Measurements from ENCODE around the gene ITM2B.
A peak's percentile ranks its signal among the peaks of the same experiment; 100 is the strongest.

ITM2B gene

GRCh38 chr13:48233046-48233888 is at the start of gene ITM2B (continued):
- TF ChIP-seq ZNF362 (tag by site-specific recombination; IDR thresholded peaks at IDR 0.05) (no peak), ZNF610 (tag by site-specific recombination; IDR thresholded peaks at IDR 0.05; ENCODE audit: borderline replicate concordance) (no peak), KLF17 (tag by site-specific recombination; IDR thresholded peaks at IDR 0.05) (peak; percentile 16; the same call in 1 of the 2 replicates), ZNF677 (tag by site-specific recombination; IDR thresholded peaks at IDR 0.05) (peak; percentile 8; the same call in 1 of the 2 replicates), OSR2 (tag by site-specific recombination; IDR thresholded peaks at IDR 0.05) (peak; percentile 77), SP3 (tag by site-specific recombination; IDR thresholded peaks at IDR 0.05) (no peak), PRDM1 (tag by site-specific recombination; IDR thresholded peaks at IDR 0.05) (no peak), ZNF335 (tag by site-specific recombination; conservative IDR thresholded peaks at IDR 0.05) (peak; percentile 90), ZNF132 (tag by site-specific recombination; IDR thresholded peaks at IDR 0.05; ENCODE audit: borderline replicate concordance) (no peak), HOXC10 (CRISPR knock-in tag; IDR thresholded peaks at IDR 0.05) (no peak), ZNF175 (tag by site-specific recombination; IDR thresholded peaks at IDR 0.05) (no peak), ZBTB11 (tag by site-specific recombination; conservative IDR thresholded peaks at IDR 0.05; ENCODE audit: low read depth) (peak; percentile 74), ZNF548 (tag by site-specific recombination; IDR thresholded peaks at IDR 0.05) (no peak), ZNF544 (tag by site-specific recombination; IDR thresholded peaks at IDR 0.05) (no peak), ZBTB48 (tag by site-specific recombination; IDR thresholded peaks at IDR 0.05) (no peak), SP2 (tag by site-specific recombination; IDR thresholded peaks at IDR 0.05) (peak; percentile 62), ZNF561 (tag by site-specific recombination; IDR thresholded peaks at IDR 0.05; ENCODE audit: borderline replicate concordance) (peak; percentile 14; the same call in 1 of the 2 replicates), SALL2 (tag by site-specific recombination; IDR thresholded peaks at IDR 0.05; ENCODE audit: borderline replicate concordance) (no peak), ZNF600 (tag by site-specific recombination; IDR thresholded peaks at IDR 0.05) (peak; percentile 92), ZNF585B (tag by site-specific recombination; IDR thresholded peaks at IDR 0.05) (no peak), MYNN (tag by site-specific recombination; IDR thresholded peaks at IDR 0.05; ENCODE audit: borderline replicate concordance) (no peak), ZSCAN30 (tag by site-specific recombination; IDR thresholded peaks at IDR 0.05) (peak; percentile 57; the same call in 1 of the 2 replicates), ZNF555 (tag by site-specific recombination; conservative IDR thresholded peaks at IDR 0.05) (no peak), ZNF354C (tag by site-specific recombination; IDR thresholded peaks at IDR 0.05; ENCODE audit: borderline replicate concordance, low read depth) (no peak), KLF10 (tag by site-specific recombination; IDR thresholded peaks at IDR 0.05) (0 out of 2 replicates have a peak, but pooled peaks have one; percentile 56)
- TF ChIP-seq, protein P1, sequence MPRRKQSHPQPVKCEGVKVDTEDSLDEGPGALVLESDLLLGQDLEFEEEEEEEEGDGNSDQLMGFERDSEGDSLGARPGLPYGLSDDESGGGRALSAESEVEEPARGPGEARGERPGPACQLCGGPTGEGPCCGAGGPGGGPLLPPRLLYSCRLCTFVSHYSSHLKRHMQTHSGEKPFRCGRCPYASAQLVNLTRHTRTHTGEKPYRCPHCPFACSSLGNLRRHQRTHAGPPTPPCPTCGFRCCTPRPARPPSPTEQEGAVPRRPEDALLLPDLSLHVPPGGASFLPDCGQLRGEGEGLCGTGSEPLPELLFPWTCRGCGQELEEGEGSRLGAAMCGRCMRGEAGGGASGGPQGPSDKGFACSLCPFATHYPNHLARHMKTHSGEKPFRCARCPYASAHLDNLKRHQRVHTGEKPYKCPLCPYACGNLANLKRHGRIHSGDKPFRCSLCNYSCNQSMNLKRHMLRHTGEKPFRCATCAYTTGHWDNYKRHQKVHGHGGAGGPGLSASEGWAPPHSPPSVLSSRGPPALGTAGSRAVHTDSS (tag by site-specific recombination; IDR thresholded peaks at IDR 0.05): no peak
- TF ChIP-seq, protein P2, sequence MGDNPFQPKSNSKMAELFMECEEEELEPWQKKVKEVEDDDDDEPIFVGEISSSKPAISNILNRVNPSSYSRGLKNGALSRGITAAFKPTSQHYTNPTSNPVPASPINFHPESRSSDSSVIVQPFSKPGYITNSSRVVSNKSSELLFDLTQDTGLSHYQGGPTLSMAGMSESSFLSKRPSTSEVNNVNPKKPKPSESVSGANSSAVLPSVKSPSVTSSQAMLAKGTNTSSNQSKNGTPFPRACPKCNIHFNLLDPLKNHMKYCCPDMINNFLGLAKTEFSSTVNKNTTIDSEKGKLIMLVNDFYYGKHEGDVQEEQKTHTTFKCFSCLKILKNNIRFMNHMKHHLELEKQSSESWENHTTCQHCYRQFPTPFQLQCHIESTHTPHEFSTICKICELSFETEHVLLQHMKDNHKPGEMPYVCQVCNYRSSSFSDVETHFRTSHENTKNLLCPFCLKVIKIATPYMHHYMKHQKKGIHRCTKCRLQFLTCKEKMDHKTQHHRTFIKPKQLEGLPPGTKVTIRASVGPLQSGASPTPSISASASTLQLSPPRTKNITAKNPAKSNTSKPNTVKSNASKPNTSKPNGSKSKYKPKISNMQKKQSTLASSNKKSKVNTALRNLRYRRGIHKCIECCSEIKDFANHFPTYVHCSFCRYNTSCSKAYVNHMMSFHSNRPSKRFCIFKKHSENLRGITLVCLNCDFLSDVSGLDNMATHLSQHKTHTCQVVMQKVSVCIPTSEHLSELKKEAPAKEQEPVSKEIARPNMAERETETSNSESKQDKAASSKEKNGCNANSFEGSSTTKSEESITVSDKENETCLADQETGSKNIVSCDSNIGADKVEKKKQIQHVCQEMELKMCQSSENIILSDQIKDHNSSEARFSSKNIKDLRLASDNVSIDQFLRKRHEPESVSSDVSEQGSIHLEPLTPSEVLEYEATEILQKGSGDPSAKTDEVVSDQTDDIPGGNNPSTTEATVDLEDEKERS (tag by site-specific recombination; IDR thresholded peaks at IDR 0.05): no peak
- TF ChIP-seq, protein P3, sequence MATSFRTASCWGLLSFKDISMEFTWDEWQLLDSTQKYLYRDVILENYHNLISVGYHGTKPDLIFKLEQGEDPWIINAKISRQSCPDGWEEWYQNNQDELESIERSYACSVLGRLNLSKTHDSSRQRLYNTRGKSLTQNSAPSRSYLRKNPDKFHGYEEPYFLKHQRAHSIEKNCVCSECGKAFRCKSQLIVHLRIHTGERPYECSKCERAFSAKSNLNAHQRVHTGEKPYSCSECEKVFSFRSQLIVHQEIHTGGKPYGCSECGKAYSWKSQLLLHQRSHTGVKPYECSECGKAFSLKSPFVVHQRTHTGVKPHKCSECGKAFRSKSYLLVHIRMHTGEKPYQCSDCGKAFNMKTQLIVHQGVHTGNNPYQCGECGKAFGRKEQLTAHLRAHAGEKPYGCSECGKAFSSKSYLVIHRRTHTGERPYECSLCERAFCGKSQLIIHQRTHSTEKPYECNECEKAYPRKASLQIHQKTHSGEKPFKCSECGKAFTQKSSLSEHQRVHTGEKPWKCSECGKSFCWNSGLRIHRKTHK (tag by site-specific recombination; IDR thresholded peaks at IDR 0.05): no peak

All from HEK293 (cell line).